GM19463 (cell line): ENCODE data around the gene OBP2A.

ENCODE experiments used
- ATAC-seq: cut with Tn5 transposase; IDR thresholded peaks from one replicate; pipeline ENCODE4 v1.9.1; 2021; ENCODE audit warnings: mild to moderate bottlenecking, moderate library complexity; ENCODE audit not compliant: unreplicated experiment

Gene OBP2A

DNA sequence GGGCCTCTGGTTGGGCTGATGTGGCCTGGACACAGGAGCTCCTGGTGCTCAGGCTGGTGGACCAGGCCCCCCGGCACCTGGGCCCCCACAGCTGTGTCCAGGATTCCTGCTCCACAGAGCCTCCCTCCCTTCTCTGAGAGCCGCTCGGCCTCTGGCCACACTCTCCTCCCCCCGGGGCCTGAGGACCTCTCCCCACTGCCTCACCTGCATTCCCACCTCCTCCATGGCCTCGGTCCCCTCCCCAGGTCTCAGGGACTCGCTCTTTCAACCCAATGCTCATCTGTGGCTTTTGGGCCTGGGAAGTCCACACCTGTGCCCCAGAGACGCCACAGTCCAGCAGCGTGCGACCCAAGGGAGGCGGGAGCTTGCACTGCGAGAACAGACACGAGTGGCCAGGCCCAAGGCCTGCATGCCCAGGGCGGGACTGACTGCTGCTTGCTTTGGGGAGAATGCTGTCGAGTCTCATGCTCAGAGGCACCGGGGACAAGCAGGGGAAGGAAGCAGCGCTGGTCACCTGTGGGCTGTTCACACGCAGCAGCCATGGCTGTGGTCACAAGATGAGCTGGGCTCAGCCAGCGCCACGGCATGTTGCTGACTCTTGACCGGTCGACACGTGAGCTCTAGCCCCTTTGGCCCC lies 30.2 kb downstream of the OBP2A start:
- no peak for ATAC-seq

- ATAC-seq = no peak
These were observed 31.3 kb downstream of the OBP2A start for GRCh38 chr9:135577256-135577655.

- no peak for ATAC-seq
These were observed 33.4 kb downstream of the OBP2A start for GRCh38 chr9:135579356-135579755.

DNA sequence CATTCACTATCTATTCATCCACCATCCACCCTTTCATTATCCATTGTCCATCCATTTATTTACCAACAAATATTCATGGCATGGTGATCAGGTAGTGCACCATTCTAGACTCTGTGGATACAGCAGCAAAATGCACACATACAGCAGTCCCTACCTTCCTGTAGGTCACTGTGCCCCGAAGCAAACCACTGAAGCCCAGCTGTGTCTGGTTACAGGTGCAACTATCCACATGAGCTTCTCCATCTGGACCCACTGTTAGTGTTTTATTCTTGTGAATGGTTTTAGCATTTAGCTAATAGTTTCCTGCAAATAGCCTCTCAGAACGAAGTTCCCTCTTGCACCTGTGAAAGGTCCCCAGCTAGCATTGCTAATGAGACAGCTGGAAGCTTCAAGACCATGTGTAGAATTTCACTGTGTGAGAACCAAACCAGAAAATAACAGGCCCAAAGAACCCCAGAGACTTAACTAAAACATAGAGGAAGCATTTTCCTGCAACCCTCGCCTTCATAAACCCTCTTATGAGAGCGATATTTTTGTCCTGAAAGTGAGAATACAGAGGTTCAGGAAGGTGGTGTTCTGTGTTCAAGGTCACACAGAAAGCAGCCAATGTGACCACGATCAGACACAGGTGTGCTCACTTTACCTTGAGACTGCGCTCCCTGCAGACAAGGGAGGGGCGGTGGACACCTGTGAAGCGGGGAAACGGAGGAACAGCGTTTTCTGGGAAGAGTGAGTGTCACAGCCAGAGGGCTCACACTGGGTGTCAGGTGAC lies 34.1 kb downstream of the OBP2A start:
- no peak for ATAC-seq

- ATAC-seq = no peak
These were observed 34.9 kb downstream of the OBP2A start for GRCh38 chr9:135580664-135581380.

GRCh38 chr9:135581636-135582426 lies 35.9 kb downstream of the OBP2A start:
- no peak for ATAC-seq

GRCh38 chr9:135582541-135582940 lies 36.6 kb downstream of the OBP2A start:
- no peak for ATAC-seq

GRCh38 chr9:135582966-135583687 lies 37.2 kb downstream of the OBP2A start:
- ATAC-seq = no peak

DNA sequence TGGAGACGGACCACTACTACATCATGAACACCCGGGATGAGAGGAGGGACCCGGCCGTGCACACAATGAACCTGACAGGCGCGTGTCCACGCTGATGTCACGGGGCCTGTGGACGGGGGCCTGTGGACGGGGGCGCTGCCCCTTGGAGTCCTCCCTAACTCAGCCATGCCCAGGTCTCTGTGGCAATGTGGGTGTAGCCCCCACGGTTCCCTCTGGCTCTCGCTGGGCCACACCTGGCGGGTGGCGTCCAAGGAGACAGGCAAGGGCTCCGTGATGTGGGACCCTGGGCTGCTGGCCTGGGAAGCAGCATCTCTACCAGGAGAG lies 37.7 kb downstream of the OBP2A start:
- ATAC-seq = no peak

GRCh38 chr9:135584371-135584770 lies 38.4 kb downstream of the OBP2A start:
- no peak for ATAC-seq

- no peak for ATAC-seq
These were observed 39.0 kb downstream of the OBP2A start for GRCh38 chr9:135584934-135585333.

DNA sequence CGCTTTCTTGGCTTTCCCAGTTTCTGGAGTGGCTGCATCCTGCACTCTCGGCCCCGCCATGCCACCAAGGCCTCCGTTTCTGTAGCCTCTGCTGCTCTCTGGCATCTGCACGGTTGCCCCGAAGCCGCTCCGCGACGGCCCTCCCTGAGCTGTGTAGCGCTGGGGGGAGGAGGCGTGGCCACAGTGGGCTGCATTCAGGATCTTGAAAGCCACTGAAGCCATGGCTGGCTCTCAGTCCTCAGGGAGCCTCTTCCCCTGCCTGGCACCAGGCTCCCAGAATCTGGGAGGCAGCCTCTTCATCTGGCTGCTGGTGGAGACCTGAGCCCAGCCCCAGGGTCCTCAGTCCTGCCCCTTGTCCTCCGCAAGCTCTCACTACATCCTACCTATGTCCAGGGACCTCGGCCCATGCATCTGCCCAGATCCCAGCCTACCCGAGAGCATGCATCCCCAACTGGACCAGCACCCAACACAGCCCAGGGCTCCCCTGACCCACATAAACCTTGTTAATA lies 40.7 kb downstream of the OBP2A start:
- no peak for ATAC-seq

DNA sequence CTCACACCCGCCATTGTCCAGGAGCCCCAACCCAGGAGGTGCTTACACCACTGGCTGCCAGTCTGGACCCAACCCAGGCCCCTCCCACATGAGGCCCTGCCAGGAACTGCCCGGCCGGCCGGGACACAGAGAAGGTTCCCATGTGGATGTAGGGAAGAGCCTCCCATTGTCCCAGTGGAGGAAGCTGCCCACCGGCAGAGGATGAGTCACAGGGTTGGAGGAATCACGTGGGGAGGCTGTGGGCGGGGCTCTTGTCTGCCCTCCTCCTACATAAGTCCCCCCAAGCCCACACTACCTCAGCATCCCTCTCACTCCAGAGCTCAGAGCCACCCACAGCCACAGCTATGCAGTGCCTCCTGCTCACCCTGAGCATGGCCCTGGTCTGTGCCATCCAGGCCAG lies 41.7 kb downstream of the OBP2A start:
- ATAC-seq = no peak

GRCh38 chr9:135588371-135588770 lies 42.4 kb downstream of the OBP2A start:
- ATAC-seq = no peak

DNA sequence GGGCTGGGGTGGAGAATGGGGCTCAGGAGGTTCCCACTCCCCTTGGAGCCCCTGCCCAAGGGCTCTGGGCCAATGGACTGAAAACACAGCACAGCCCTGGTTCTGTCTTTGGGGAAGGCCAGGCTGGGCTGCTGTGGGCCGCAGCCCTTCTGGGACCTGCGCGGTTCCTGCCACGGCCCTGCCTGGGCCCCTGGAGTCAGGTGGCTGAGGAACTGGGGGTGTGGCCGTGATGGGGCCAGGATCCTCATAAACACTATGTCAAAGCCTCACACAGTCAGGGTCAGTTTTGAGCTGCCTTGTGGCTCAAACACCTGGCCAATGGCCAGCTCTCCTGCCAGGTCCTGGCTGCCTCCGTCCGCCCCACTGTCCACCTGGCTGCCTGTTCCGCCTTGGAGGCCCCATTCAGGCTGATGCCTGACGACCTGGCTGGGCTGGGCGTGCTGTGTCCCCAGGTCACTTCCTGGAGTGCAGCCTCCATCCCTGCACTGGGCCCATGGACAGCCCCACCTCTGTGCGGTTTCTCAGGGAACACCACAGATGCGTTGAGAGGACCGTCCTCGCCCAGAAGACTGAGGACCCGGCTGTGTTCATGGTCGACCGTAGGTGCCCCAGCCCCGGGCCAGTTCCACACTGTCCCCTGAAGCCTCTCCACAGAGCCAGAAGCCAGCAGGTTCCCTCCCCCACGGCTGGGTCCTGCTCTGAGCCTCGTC lies 43.1 kb downstream of the OBP2A start:
- ATAC-seq = no peak

GRCh38 chr9:135589596-135590485 lies 43.9 kb downstream of the OBP2A start:
- no peak for ATAC-seq

- no peak for ATAC-seq
These were observed 44.7 kb downstream of the OBP2A start for GRCh38 chr9:135590486-135591079.

- ATAC-seq = no peak
These were observed 45.8 kb downstream of the OBP2A start for GRCh38 chr9:135591506-135592330.
